Testis (tissue), 3 donors: ENCODE measurements around the gene JAKMIP2. TPM values are rescaled to one million over a fixed set of nuclear protein-coding genes. Genes with fewer than 3 reads are reported as not detected.

Source experiments
- DNase-seq: peaks from one replicate; pipeline ENCODE4 v3.0.0-alpha.2; 2019
- H3K27ac ChIP-seq, 2 donors: fragments of 200-600 bp; sonication (generic); one replicate each; pipeline ENCODE4 v1.5.1; 2019
- H3K27me3 ChIP-seq: fragments of 200-600 bp; sonication (generic); one replicate; pipeline ENCODE4 v1.5.1; 2019
- H3K36me3 ChIP-seq: fragments of 200-600 bp; sonication (generic); one replicate; pipeline ENCODE4 v1.5.1; 2017; ENCODE audit warnings: low read depth; ENCODE audit errors: missing control alignments
- H3K4me1 ChIP-seq: fragments of 200-600 bp; sonication (generic); one replicate; pipeline ENCODE4 v1.5.1; 2019
- H3K4me3 ChIP-seq, 2 donors: fragments of 200-600 bp; sonication (generic); one replicate each; pipeline ENCODE4 v1.5.1; 2017 to 2019
- H3K9me3 ChIP-seq: fragments of 200-600 bp; sonication (generic); one replicate; pipeline ENCODE4 v1.5.1; 2017
- POLR2A ChIP-seq: fragments of 450-650 bp; IDR thresholded peaks from one replicate; pipeline ENCODE4 v1.6.1; 2017; ENCODE audit warnings: antibody characterized with exemption, mild to moderate bottlenecking, moderate library complexity
- WGBS, 2 donors: methylation state at CpG; one replicate each; pipeline ENCODE4 v1.1.5; 2018; 5-methylcytosine and 5-hydroxymethylcytosine counted together
- intact Hi-C: fragments of 100-400 bp; cut with DNase I; formaldehyde crosslinking; loops from one replicate; pipeline ENCODE4 v1.15.1; 2023; ENCODE audit warnings: low total_unique reads
- polyA plus RNA-seq: library from polyadenylated mRNA; stranded (reverse); fragments of 350-450 nt; fragmentation: Illumina TruSeq; extraction: RNeasy Lipid Tissue Mini Kit (QIAGEN cat#74804); gene quantifications from one replicate; pipeline ENCODE4 v1.2.3, GENCODE V29; 2014; ENCODE audit warnings: low read depth, low replicate concordance; ENCODE audit not compliant: insufficient read depth
- total RNA-seq, 2 donors: library from RNA; depleted of rRNA; stranded (reverse); fragments of >200 nt; gene quantifications; one replicate each; pipeline ENCODE4 v1.2.3, GENCODE V29; 2016
- TF ChIP-seq, protein P1 (sequence below), 3 experiments: fragments of 450-650 bp in 2 of 3; fragments of 200-600 bp in 1 of 3; sonication (generic) in 1 of 3; IDR thresholded peaks; one replicate each; pipeline ENCODE4 v1.5.1; 2016 to 2019; ENCODE audit warnings: antibody characterized with exemption in 3 of 3, mild to moderate bottlenecking in 2 of 3, moderate library complexity in 1 of 3

The JAKMIP2 gene
- total and polyA plus RNA-seq, 3 donors from 2014 or later, result 1.7 to 7.7 (median 3.4) TPM

DNA sequence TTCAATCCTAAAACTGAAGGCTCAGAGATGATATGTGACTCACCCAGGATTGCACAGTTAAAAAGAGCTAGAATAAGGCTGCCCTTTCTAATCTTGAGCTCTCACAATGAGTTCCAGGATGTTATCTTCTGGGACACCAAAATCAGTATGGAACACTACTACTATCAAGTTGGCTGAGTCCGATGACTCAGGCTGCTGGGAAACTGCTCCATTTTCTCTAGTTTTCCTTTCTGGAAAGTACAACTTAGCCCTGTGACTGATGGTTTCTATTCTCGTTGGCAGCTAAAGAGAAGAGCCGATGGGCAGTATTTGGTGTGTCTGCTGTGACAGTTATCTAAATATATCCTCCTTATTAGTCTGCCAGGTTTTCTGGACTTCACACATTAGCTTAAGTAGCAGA, 234.8 kb downstream of the JAKMIP2 start:
- no peak for DNase-seq
- Histone ChIP-seq H3K4me1 (no peaks in the 10 kb centered on the region), H3K27ac (no peak overlapping the region), H3K36me3 (no peaks in the 10 kb centered on the region), H3K4me3 (no peak overlapping the region), H3K27me3 (no peaks in the 10 kb centered on the region), H3K9me3 (no peaks in the 10 kb centered on the region)
- 53 to 64% methylated on average over 3 of the region's 3 CpGs for WGBS, 2 donors
- TF ChIP-seq, protein P1, sequence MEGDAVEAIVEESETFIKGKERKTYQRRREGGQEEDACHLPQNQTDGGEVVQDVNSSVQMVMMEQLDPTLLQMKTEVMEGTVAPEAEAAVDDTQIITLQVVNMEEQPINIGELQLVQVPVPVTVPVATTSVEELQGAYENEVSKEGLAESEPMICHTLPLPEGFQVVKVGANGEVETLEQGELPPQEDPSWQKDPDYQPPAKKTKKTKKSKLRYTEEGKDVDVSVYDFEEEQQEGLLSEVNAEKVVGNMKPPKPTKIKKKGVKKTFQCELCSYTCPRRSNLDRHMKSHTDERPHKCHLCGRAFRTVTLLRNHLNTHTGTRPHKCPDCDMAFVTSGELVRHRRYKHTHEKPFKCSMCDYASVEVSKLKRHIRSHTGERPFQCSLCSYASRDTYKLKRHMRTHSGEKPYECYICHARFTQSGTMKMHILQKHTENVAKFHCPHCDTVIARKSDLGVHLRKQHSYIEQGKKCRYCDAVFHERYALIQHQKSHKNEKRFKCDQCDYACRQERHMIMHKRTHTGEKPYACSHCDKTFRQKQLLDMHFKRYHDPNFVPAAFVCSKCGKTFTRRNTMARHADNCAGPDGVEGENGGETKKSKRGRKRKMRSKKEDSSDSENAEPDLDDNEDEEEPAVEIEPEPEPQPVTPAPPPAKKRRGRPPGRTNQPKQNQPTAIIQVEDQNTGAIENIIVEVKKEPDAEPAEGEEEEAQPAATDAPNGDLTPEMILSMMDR (IDR thresholded peaks at IDR 0.05), result no peak
- no peak for TF ChIP-seq POLR2A
- intact Hi-C loops, result no loop called here

DNA sequence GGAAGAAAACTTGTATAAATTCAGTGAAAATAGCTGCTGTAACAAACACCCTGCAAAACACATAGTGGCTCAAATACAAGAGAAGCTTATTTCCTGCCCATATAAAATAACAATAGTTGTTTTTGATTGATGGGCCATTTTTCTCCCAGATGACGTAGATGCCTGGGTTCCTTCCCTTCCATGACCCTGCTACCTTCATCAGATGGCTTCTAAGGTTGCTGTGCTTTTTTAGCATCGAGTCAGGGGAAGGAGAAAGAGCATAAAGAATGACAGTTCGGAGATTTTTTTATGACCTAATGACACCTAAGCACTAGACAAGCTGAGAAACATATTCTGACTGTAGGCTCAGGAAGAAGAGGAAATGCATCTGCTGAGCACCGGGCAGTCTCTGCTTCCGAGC, 238.0 kb downstream of the JAKMIP2 start:
- Histone ChIP-seq H3K27me3 (no peaks in the 10 kb centered on the region), H3K4me1 (no peaks in the 10 kb centered on the region), H3K36me3 (no peaks in the 10 kb centered on the region), H3K27ac (no peak overlapping the region), H3K9me3 (no peaks in the 10 kb centered on the region), H3K4me3 (no peak overlapping the region)
- no peak for DNase-seq
- intact Hi-C loops, result no loop called here
- WGBS, 2 donors, result 82 to 88% methylated on average over 5 of the region's 5 CpGs
- no peak for TF ChIP-seq POLR2A
- TF ChIP-seq, protein P1 (IDR thresholded peaks at IDR 0.05), result no peak

DNA sequence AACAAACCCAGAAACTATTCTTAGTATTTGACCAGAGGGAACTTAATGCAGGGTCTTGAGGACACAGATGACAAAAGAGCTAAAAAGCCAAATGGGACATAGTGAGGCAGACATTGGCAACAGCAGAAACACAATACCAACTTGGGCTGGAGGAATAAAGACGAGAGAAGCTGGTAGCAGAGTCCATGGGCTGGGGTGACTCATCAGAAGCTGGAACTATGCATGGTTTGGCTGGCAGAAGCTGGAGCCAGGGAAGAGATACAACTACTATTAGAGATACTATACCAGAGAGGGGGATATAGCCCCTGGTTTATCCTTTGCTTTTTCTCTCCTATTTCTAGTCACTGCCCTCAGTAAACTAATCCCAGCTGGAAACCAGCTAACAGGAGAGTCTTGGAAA, 243.5 kb downstream of the JAKMIP2 start:
- Histone ChIP-seq H3K9me3 (no peaks in the 10 kb centered on the region), H3K4me3 (no peak overlapping the region), H3K27ac (no peak overlapping the region), H3K36me3 (no peaks in the 10 kb centered on the region), H3K4me1 (no peaks in the 10 kb centered on the region), H3K27me3 (no peaks in the 10 kb centered on the region)
- 65 to 76% methylated on average over 1 of the region's 1 CpG for WGBS, 2 donors
- DNase-seq, result no peak
- intact Hi-C loops, result no loop called here
- no peak for TF ChIP-seq POLR2A

DNA sequence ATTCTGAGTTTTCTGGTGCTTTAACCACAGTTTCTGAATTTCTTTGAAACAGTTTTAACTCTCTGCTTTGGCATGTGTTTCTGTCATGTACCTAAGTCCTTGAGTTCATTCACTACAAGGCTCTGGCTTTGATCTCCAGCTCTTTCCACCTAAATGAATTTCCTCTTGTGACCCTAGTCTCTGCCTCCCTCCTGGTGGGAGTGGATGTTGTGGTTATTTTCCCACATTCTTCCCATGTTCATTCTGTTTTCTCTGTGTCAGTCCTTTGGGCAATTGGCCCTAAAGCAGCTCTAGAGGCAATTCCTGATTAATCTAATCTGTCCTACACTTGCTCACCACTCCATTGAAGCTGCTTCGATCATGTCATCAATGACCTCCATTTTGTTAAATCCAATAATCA, 244.3 kb downstream of the JAKMIP2 start:
- Histone ChIP-seq H3K4me3 (no peak overlapping the region), H3K4me1 (no peaks in the 10 kb centered on the region), H3K27ac (no peak overlapping the region), H3K27me3 (no peaks in the 10 kb centered on the region), H3K9me3 (no peaks in the 10 kb centered on the region), H3K36me3 (no peaks in the 10 kb centered on the region)
- intact Hi-C loops, result no loop called here
- TF ChIP-seq, protein P1 (IDR thresholded peaks at IDR 0.05), result no peak
- TF ChIP-seq POLR2A, result no peak
- no peak for DNase-seq
- WGBS, 2 donors, result 83 to 86% methylated on average over 1 of the region's 1 CpG

Other genes with a start within 250 kb of the JAKMIP2 start
- not detected for gene SPINK1, start 48.9 kb upstream of the JAKMIP2 start, total RNA-seq
- not detected for gene SPINK1, start 48.9 kb upstream of the JAKMIP2 start, polyA plus RNA-seq
- not detected for gene SCGB3A2, start 96.0 kb upstream of the JAKMIP2 start, total RNA-seq
- gene SCGB3A2, start 96.0 kb upstream of the JAKMIP2 start, polyA plus RNA-seq, result not detected
- 1 to 10 TPM; 5.1 to 6.1 TPM for gene C5orf46, start 123.8 kb upstream of the JAKMIP2 start, total RNA-seq
- 25.8 TPM for gene C5orf46, start 123.8 kb upstream of the JAKMIP2 start, polyA plus RNA-seq